ENCODE results near the gene LCN15. TPM values are rescaled to one million over a fixed set of nuclear protein-coding genes. Genes with fewer than 3 reads are reported as not detected.

Gene LCN15
- total RNA-seq, 1 donor from 2014 or later = not detected

GRCh38 chr9:136718345-136719194, 45.7 kb downstream of the LCN15 start:
- peak; percentile 77 for FAIRE-seq
- Histone ChIP-seq H3K4me3 (ENCODE audit: low read depth, low read length) (no peak overlapping the region), H3K36me3 (ENCODE audit: control insufficient read depth, insufficient read depth, low read length) (peaks cover 8% of the 10 kb centered on the region), H3K27me3 (ENCODE audit: control insufficient read depth, insufficient read depth, low read length) (no peaks in the 10 kb centered on the region)
- DNase-seq (ENCODE audit: low read depth) = no peak
- no peak for TF ChIP-seq CTCF (IDR thresholded peaks at IDR 0.05; ENCODE audit: insufficient read depth, low read length, severe bottlenecking)

- Histone ChIP-seq H3K4me3 (ENCODE audit: low read depth, low read length) (no peak overlapping the region), H3K27me3 (ENCODE audit: control insufficient read depth, insufficient read depth, low read length) (peaks cover 3% of the 10 kb centered on the region), H3K36me3 (ENCODE audit: control insufficient read depth, insufficient read depth, low read length) (no peaks in the 10 kb centered on the region)
- FAIRE-seq (no peak), DNase-seq (ENCODE audit: low read depth) (no peak)
- TF ChIP-seq CTCF (IDR thresholded peaks at IDR 0.05; ENCODE audit: insufficient read depth, low read length, severe bottlenecking) = no peak
Measured at GRCh38 chr9:136717399-136717798, 46.9 kb downstream of the LCN15 start.

- Histone ChIP-seq H3K36me3 (ENCODE audit: control insufficient read depth, insufficient read depth, low read length) (no peaks in the 10 kb centered on the region), H3K4me3 (ENCODE audit: low read depth, low read length) (no peak overlapping the region), H3K27me3 (ENCODE audit: control insufficient read depth, insufficient read depth, low read length) (peaks cover 7% of the 10 kb centered on the region)
- TF ChIP-seq CTCF (IDR thresholded peaks at IDR 0.05; ENCODE audit: insufficient read depth, low read length, severe bottlenecking) = no peak
- FAIRE-seq (no peak), DNase-seq (ENCODE audit: low read depth) (no peak)
Measured at GRCh38 chr9:136714893-136715274, 49.4 kb downstream of the LCN15 start.

- no peaks in the 10 kb centered on the region for H3K36me3 ChIP-seq (ENCODE audit: control insufficient read depth, insufficient read depth, low read length)
- DNase-seq (ENCODE audit: low read depth) (no peak), FAIRE-seq (no peak)
- no peak overlapping the region for H3K4me3 ChIP-seq (ENCODE audit: low read depth, low read length)
- TF ChIP-seq CTCF (IDR thresholded peaks at IDR 0.05; ENCODE audit: insufficient read depth, low read length, severe bottlenecking) = no peak
- H3K27me3 ChIP-seq (ENCODE audit: control insufficient read depth, insufficient read depth, low read length) = peaks cover 7% of the 10 kb centered on the region
Measured at GRCh38 chr9:136714096-136714892, 50.0 kb downstream of the LCN15 start.

- H3K27me3 ChIP-seq (ENCODE audit: control insufficient read depth, insufficient read depth, low read length) = peaks cover 7% of the 10 kb centered on the region
Measured at GRCh38 chr9:136713550-136713949, 50.8 kb downstream of the LCN15 start.

More at GRCh38 chr9:136713550-136713949, 50.8 kb downstream of the LCN15 start:
- no peaks in the 10 kb centered on the region for H3K36me3 ChIP-seq (ENCODE audit: control insufficient read depth, insufficient read depth, low read length)
- DNase-seq (ENCODE audit: low read depth) = no peak
- no peak for TF ChIP-seq CTCF (IDR thresholded peaks at IDR 0.05; ENCODE audit: insufficient read depth, low read length, severe bottlenecking)
- FAIRE-seq = no peak
- H3K4me3 ChIP-seq (ENCODE audit: low read depth, low read length) = no peak overlapping the region
